Fibroblast of villous mesenchyme (primary cell): ENCODE data around the gene EMSY. TPM values are rescaled to one million over a fixed set of nuclear protein-coding genes. Genes with fewer than 3 reads are reported as not detected.

Source experiments
- DNase-seq: peaks from one replicate; pipeline ENCODE4 v3.0.0-alpha.2; 2010; ENCODE audit warnings: low read depth
- H3K4me3 ChIP-seq: 2 replicates; pipeline ENCODE4 v1.5.1; 2011; ENCODE audit warnings: low read depth, mild to moderate bottlenecking, low read length
- total RNA-seq: library from RNA; depleted of rRNA; stranded (reverse); fragments of >200 nt; gene quantifications from 2 replicates; pipeline ENCODE4 v1.2.3, GENCODE V29; 2012
- TF ChIP-seq, protein P1 (sequence below): IDR thresholded peaks from 2 replicates; pipeline ENCODE4 v1.5.1; 2012; ENCODE audit warnings: low read depth, mild to moderate bottlenecking, low read length; ENCODE audit not compliant: insufficient read depth

The EMSY gene
- total RNA-seq, 1 donor: 22.0 TPM

DNA sequence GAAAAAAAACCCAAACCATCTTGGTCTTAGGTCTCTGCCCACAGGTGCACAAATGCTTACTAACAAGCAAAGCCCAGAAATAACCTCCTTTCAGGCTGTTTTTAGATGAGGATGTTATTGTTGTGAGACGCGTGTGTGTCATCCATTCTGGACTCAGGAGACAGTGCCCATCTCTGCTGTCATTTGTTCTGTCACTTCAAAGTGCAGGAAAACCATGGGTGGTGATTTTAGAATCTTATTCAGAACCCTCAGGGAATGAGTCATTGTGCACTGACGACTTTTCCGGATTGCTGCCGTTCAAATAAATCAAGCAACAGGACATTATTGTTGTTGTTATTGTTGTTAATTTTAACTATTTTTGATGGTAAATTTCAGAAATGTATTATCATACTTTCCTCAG is 115.4 kb downstream of the EMSY start:
- TF ChIP-seq, protein P1, sequence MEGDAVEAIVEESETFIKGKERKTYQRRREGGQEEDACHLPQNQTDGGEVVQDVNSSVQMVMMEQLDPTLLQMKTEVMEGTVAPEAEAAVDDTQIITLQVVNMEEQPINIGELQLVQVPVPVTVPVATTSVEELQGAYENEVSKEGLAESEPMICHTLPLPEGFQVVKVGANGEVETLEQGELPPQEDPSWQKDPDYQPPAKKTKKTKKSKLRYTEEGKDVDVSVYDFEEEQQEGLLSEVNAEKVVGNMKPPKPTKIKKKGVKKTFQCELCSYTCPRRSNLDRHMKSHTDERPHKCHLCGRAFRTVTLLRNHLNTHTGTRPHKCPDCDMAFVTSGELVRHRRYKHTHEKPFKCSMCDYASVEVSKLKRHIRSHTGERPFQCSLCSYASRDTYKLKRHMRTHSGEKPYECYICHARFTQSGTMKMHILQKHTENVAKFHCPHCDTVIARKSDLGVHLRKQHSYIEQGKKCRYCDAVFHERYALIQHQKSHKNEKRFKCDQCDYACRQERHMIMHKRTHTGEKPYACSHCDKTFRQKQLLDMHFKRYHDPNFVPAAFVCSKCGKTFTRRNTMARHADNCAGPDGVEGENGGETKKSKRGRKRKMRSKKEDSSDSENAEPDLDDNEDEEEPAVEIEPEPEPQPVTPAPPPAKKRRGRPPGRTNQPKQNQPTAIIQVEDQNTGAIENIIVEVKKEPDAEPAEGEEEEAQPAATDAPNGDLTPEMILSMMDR: no peak
- DNase-seq: no peak

GRCh38 chr11:76561245-76561644 is 116.4 kb downstream of the EMSY start:
- no peak overlapping the region for H3K4me3 ChIP-seq
- DNase-seq: no peak
- TF ChIP-seq, protein P1: no peak

More for the DNA sequence above, 115.4 kb downstream of the EMSY start:
- no peak overlapping the region for H3K4me3 ChIP-seq

GRCh38 chr11:76562541-76562940 is 117.7 kb downstream of the EMSY start:
- no peak for DNase-seq
- TF ChIP-seq, protein P1: no peak
- H3K4me3 ChIP-seq: no peak overlapping the region

DNA sequence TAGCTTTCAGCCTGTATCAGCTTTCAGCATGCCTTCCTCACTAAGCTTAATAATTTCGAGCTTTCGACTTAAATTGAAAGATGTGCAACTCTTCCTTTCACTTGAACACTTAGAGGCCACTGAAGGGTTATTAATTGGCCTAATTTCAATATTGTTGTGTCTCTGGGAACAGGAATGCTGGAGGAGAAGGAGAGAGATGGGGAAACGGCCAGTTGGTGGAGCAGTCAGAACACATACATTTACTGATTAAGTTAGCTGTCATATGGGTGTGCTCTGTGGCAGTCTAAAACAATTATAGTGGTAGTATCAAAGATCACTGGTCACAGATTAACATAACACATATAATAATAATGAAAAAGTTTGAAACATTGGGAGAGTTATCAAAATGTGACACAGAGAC is 119.5 kb downstream of the EMSY start:
- TF ChIP-seq, protein P1: no peak
- no peak for DNase-seq
- no peak overlapping the region for H3K4me3 ChIP-seq

GRCh38 chr11:76566811-76567210 is 122.0 kb downstream of the EMSY start:
- H3K4me3 ChIP-seq: no peak overlapping the region
- TF ChIP-seq, protein P1: no peak
- DNase-seq: no peak

- no peak overlapping the region for H3K4me3 ChIP-seq
- TF ChIP-seq, protein P1: no peak
- no peak for DNase-seq
These were observed 122.4 kb downstream of the EMSY start for GRCh38 chr11:76567261-76567660.

DNA sequence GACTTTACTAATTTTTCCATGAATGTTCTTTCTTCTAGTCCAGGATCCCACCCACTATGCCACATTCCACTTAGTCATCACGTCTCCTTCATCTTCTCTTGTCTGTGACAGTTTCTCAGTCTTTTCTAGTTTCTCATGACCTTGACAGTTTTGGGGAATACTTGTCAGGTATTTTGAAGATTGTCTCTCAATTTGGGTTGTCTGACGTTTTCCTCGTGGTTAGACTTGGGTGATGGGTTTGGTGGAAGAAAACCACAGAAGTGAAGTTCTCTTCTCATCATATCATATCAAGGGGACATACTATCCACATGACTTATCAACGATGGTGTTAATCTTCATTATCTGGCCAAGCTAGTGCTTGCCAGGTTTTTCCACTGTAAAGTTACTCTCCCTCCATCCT is 123.3 kb downstream of the EMSY start:
- H3K4me3 ChIP-seq: no peak overlapping the region
- TF ChIP-seq, protein P1: no peak
- no peak for DNase-seq
